HG03159 (cell line): ENCODE measurements around the gene LRRC18.

Experiments
- ATAC-seq: cut with Tn5 transposase; IDR thresholded peaks from one replicate; pipeline ENCODE4 v1.9.1; 2021; ENCODE audit warnings: mild to moderate bottlenecking, moderate library complexity; ENCODE audit not compliant: unreplicated experiment

LRRC18 gene

GRCh38 chr10:48884179-48885045 lies 55.2 kb downstream of the LRRC18 start:
- no peak for ATAC-seq

- ATAC-seq, result no peak
Measured at GRCh38 chr10:48883701-48884100, 55.9 kb downstream of the LRRC18 start.

GRCh38 chr10:48882881-48883280 lies 56.8 kb downstream of the LRRC18 start:
- no peak for ATAC-seq

GRCh38 chr10:48881937-48882336 lies 57.7 kb downstream of the LRRC18 start:
- ATAC-seq, result no peak

GRCh38 chr10:48880016-48880705 lies 59.5 kb downstream of the LRRC18 start:
- no peak for ATAC-seq

GRCh38 chr10:48879451-48879850 lies 60.2 kb downstream of the LRRC18 start:
- ATAC-seq, result no peak

GRCh38 chr10:48878091-48878490 lies 61.5 kb downstream of the LRRC18 start:
- no peak for ATAC-seq

GRCh38 chr10:48872234-48872633 lies 67.4 kb downstream of the LRRC18 start:
- ATAC-seq, result no peak
